HFFc6 (cell line): Measurements from ENCODE around the gene SEMA3D. TPM values are rescaled to one million over a fixed set of nuclear protein-coding genes. Genes with fewer than 3 reads are reported as not detected.

Experiments used
- DNase-seq: peaks from one replicate; pipeline ENCODE4 v3.0.0-alpha.2; 2018
- H3K27ac Mint-ChIP-seq: 2 replicates; pipeline ENCODE4 v1.8.0; 2020; ENCODE audit warnings: mild to moderate bottlenecking, mixed read lengths
- H3K27me3 Mint-ChIP-seq: 2 replicates; pipeline ENCODE4 v1.8.0; 2021; ENCODE audit warnings: mild to moderate bottlenecking, moderate library complexity, mixed read lengths; ENCODE audit not compliant: insufficient read depth
- H3K36me3 Mint-ChIP-seq: 2 replicates; pipeline ENCODE4 v1.8.0; 2021; ENCODE audit warnings: low read depth, mixed read lengths
- H3K4me1 Mint-ChIP-seq: 2 replicates; pipeline ENCODE4 v1.8.0; 2020; ENCODE audit warnings: low read depth, mixed read lengths
- H3K4me3 Mint-ChIP-seq: 2 replicates; pipeline ENCODE4 v1.8.0; 2020; ENCODE audit warnings: mild to moderate bottlenecking, moderate library complexity, mixed read lengths
- H3K9me3 Mint-ChIP-seq: 2 replicates; pipeline ENCODE4 v1.8.0; 2020; ENCODE audit warnings: mild to moderate bottlenecking, mixed read lengths
- total RNA-seq, 6 experiments: library from RNA; stranded (reverse); fragmentation: NEBNext Ultra II Directional; extraction: Animal tissue kit (Norgen Biotek cat#: 25700); gene quantifications; 2 replicates in 1 of 6; 3 replicates in 5 of 6; pipeline ENCODE4 v1.2.3, GENCODE V29; 2021
- TF ChIP-seq, protein P1 (sequence below): fragments of 200-600 bp; sonication (generic); IDR thresholded peaks from 2 replicates; pipeline ENCODE4 v1.5.0; 2021; ENCODE audit warnings: antibody characterized with exemption, mild to moderate bottlenecking

The SEMA3D gene
- total RNA-seq, 6 experiments from 2014 or later, result 16.5 to 23.7 (median 22.4) TPM

DNA sequence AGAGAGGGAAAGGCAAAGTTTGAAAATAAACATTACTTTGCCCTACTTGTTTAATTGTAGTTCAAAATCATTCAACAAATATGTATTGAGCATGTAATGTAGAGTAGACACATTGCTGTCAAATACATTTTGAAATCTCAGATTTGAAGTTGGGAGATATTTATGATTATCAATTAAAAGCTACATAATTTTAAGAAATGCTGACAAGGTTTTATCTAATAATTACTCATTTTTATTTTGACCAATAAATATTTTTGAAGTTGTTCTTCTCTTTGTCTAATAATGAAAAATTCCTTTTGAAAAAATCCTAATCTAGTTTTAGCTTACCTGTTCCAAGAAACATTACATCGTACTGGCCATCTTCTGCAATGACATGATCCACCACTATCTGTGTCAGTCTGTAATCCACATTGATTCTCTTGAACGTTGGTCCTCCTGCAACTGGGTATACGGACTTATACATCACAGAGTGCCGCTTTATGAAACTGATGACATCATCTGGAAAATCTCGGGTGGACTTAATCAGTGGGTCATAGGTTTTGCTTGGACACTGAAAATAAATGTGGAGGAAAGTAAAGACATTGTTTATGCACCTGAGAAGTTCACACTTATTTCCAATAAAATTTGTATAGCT is 164.7 kb downstream of the SEMA3D start:
- no peak overlapping the region for H3K27ac Mint-ChIP-seq
- peaks cover 21% of the 10 kb centered on the region; the same call in 1 of the 2 replicates for H3K4me1 Mint-ChIP-seq
- TF ChIP-seq, protein P1, sequence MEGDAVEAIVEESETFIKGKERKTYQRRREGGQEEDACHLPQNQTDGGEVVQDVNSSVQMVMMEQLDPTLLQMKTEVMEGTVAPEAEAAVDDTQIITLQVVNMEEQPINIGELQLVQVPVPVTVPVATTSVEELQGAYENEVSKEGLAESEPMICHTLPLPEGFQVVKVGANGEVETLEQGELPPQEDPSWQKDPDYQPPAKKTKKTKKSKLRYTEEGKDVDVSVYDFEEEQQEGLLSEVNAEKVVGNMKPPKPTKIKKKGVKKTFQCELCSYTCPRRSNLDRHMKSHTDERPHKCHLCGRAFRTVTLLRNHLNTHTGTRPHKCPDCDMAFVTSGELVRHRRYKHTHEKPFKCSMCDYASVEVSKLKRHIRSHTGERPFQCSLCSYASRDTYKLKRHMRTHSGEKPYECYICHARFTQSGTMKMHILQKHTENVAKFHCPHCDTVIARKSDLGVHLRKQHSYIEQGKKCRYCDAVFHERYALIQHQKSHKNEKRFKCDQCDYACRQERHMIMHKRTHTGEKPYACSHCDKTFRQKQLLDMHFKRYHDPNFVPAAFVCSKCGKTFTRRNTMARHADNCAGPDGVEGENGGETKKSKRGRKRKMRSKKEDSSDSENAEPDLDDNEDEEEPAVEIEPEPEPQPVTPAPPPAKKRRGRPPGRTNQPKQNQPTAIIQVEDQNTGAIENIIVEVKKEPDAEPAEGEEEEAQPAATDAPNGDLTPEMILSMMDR, result no peak
- DNase-seq, result no peak
- H3K9me3 Mint-ChIP-seq, result no peaks in the 10 kb centered on the region
- no peaks in the 10 kb centered on the region for H3K27me3 Mint-ChIP-seq
- H3K36me3 Mint-ChIP-seq, result no peaks in the 10 kb centered on the region
- H3K4me3 Mint-ChIP-seq, result no peak overlapping the region

DNA sequence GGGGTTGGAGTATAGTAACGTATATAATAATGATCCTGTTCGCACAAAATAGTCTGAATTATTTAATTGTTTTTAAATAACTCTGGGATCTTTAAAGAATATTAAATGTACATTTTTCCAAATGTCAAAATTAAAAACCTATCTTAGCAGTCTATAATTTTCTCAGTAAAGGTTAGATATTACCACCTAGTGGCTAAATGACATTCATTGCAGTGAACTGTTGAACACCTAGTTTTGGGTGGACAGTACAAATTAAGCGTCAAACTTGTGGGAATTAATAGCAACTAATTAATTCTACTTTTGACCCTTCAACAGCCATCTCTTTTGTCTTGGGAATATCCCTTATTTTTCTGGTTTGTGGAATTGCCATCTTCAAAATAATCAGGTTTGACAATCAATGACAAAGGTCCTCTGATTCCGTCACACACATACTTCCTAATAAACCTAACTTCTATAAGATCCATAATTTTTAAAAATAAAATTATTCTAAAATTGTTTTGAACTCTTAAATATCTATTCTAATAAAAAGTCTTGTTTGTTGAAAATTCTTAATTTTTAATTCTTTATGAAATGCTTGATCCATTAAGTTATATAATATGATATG is 165.7 kb downstream of the SEMA3D start:
- peak; percentile 13 for DNase-seq
- H3K9me3 Mint-ChIP-seq, result no peaks in the 10 kb centered on the region
- H3K27ac Mint-ChIP-seq, result no peak overlapping the region
- no peaks in the 10 kb centered on the region for H3K27me3 Mint-ChIP-seq
- H3K36me3 Mint-ChIP-seq, result no peaks in the 10 kb centered on the region
- TF ChIP-seq, protein P1, result peak; percentile 85
- H3K4me1 Mint-ChIP-seq, result peaks cover 21% of the 10 kb centered on the region; the same call in 1 of the 2 replicates
- no peak overlapping the region for H3K4me3 Mint-ChIP-seq

DNA sequence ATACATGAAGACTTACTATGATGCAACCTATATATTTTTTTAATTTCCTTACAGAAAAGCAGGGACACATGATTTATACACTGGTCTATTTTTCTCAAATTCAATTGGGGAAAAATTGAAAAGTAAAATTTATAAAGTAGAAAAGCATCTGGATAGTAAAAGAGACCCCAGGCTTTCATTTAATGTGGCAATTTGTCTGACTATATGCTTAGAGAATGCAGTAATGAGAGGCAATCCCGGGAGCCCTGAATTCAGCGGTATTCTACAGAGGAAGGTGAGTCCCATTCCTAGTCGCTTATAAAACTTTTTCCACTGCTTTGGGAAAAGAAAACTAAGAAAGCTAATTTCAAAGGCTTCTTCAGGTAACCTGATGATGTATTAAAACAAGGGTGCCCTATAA is 167.1 kb downstream of the SEMA3D start:
- Mint-ChIP-seq H3K4me3 (no peak overlapping the region), H3K4me1 (0 out of 2 replicates have a peak, but pooled peaks cover 11% of the 10 kb centered on the region), H3K36me3 (no peaks in the 10 kb centered on the region), H3K9me3 (no peaks in the 10 kb centered on the region), H3K27ac (no peak overlapping the region), H3K27me3 (no peaks in the 10 kb centered on the region; the same call in 1 of the 2 replicates)
- DNase-seq, result no peak
- TF ChIP-seq, protein P1, result no peak

DNA sequence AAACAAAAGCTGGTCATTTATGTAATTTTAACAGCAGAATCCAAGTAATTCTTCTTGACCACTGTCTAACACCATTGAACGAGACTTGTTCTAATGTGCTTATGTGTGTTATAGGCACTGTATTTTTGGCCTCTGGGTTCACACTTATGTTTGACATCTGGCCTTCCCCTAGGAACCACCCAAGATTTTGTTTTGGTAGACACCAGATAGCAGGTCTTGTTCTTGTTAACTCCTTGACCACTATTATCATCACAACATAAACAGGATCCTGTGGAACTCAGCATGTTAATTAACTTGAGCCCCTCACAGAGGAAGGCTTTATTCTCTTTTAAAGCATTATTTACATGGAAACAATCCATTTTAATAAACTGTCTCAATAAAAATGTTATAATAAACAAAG is 167.7 kb downstream of the SEMA3D start:
- Mint-ChIP-seq H3K27ac (no peak overlapping the region), H3K27me3 (no peaks in the 10 kb centered on the region; the same call in 1 of the 2 replicates), H3K4me1 (0 out of 2 replicates have a peak, but pooled peaks cover 11% of the 10 kb centered on the region), H3K36me3 (no peaks in the 10 kb centered on the region), H3K4me3 (no peak overlapping the region), H3K9me3 (no peaks in the 10 kb centered on the region)
- no peak for DNase-seq
- TF ChIP-seq, protein P1, result no peak

DNA sequence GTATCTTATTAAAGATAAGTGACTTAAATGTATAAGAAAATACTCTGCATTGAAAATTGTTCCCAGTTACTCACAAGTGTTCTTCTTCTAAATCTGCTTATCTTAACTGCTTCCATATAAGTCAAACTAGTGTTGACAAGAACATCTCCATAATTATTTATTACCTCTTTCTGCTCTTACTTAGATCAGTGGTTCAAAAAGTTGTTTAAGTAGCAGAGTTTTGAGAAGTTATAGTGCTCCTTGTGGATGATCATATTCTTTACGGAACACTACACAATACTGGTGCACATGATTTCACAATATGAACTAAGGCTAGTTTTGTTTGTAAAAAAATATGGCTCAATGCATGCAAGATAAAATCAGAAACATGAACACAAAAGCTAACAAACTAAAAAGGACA is 168.4 kb downstream of the SEMA3D start:
- no peak for DNase-seq
- Mint-ChIP-seq H3K27ac (no peak overlapping the region), H3K4me3 (no peak overlapping the region), H3K9me3 (no peaks in the 10 kb centered on the region), H3K4me1 (0 out of 2 replicates have a peak, but pooled peaks cover 11% of the 10 kb centered on the region), H3K27me3 (no peaks in the 10 kb centered on the region; the same call in 1 of the 2 replicates), H3K36me3 (no peaks in the 10 kb centered on the region)
- TF ChIP-seq, protein P1, result 0 out of 2 replicates have a peak, but pooled peaks have one; percentile 8
